Measurements from ENCODE around the gene SNX25.

DNA sequence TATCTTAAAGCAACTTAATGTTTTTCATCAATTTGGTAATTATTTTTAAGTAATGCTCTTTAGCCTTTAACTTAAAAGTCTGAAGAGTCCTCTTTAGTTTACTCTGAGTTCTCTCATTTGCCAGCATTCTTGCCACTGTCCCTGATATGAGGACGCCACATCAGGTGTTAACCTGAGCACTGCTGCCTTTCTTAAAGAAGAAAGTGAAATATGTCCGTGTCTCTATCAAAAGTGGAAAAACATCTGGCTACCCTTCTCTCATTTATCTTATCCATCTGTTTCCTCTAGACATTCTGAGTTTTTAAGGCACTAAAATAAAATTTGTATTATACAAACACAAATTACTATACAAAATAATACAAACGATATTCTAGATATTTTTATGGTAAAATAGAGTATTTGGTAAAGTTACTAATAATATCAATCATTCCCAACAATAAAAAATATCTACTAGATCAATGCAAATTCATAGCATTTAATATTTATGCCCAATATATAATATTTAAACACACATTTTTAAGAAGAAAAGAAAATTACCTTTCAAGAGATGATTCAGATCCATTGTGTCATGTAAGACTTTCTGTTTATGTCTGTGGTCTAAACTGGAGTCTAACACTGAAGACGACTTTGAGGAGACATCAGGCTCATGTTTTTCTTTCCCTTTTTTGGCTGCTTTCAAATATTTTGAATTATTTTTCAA is 19.6 kb upstream of the SNX25 start:
- TF ChIP-seq, protein P1, sequence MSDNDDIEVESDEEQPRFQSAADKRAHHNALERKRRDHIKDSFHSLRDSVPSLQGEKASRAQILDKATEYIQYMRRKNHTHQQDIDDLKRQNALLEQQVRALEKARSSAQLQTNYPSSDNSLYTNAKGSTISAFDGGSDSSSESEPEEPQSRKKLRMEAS (IDR thresholded peaks at IDR 0.05): no peak
- TF ChIP-seq RAD21 (IDR thresholded peaks at IDR 0.05; ENCODE audit: low read depth) (no peak), EP300 (IDR thresholded peaks at IDR 0.05; ENCODE audit: borderline replicate concordance) (no peak), REST (IDR thresholded peaks at IDR 0.05; ENCODE audit: low read depth) (no peak), TAF1 (IDR thresholded peaks at IDR 0.05; ENCODE audit: low read depth) (no peak), CEBPB (IDR thresholded peaks at IDR 0.05) (no peak), YY1 (IDR thresholded peaks at IDR 0.05; ENCODE audit: low read depth) (no peak), NFIC (IDR thresholded peaks at IDR 0.05) (no peak)

Data from Ishikawa (cell line).